Stomach (tissue), 9 donors: ENCODE measurements around the gene ERBB4. TPM values are rescaled to one million over a fixed set of nuclear protein-coding genes. Genes with fewer than 3 reads are reported as not detected.

Experiments
- DNase-seq, 2 donors: peaks; one replicate each; pipeline versions ENCODE4 v3.0.0 to v3.0.0-alpha.2; 2013 to 2019
- H3K27ac ChIP-seq, 5 donors: fragments of 200-600 bp in 4 of 5; sonication (generic) in 4 of 5; one replicate each; pipeline ENCODE4 v1.5.1; 2013 to 2019; ENCODE audit warnings: mild to moderate bottlenecking in 1 of 5, moderate library complexity in 1 of 5
- H3K27me3 ChIP-seq, 3 donors: fragments of 200-600 bp; sonication (generic); one replicate each; pipeline ENCODE4 v1.5.1; 2017 to 2019; ENCODE audit warnings: mixed run types in 1 of 3
- H3K36me3 ChIP-seq, 4 donors: fragments of 200-600 bp; sonication (generic); 1 replicate in 3 of 4; 2 replicates in 1 of 4; pipeline ENCODE4 v1.5.1; 2016 to 2019
- H3K4me1 ChIP-seq, 4 donors: fragments of 200-600 bp; sonication (generic); one replicate each; pipeline ENCODE4 v1.5.1; 2016 to 2019
- H3K4me3 ChIP-seq, 4 donors: fragments of 200-600 bp; sonication (generic) in 3 of 4; one replicate each; pipeline ENCODE4 v1.5.1; 2016 to 2019; ENCODE audit warnings: mild to moderate bottlenecking in 1 of 4
- H3K9me3 ChIP-seq, 4 donors: fragments of 200-600 bp; sonication (generic); one replicate each; pipeline ENCODE4 v1.5.1; 2016 to 2019
- EP300 ChIP-seq: sonication (generic); formaldehyde crosslinking; IDR thresholded peaks from one replicate; pipeline ENCODE4 v1.6.1; 2017; ENCODE audit warnings: antibody characterized with exemption
- POLR2A ChIP-seq, 4 donors: fragments of 450-650 bp; IDR thresholded peaks; one replicate each; pipeline ENCODE4 v1.6.1; 2016; ENCODE audit warnings: antibody characterized with exemption in 4 of 4, control low read depth in 2 of 4, mild to moderate bottlenecking in 1 of 4, moderate library complexity in 1 of 4
- POLR2AphosphoS5 ChIP-seq, 3 donors: sonication (generic); formaldehyde crosslinking; IDR thresholded peaks; one replicate each; pipeline ENCODE4 v1.6.1; 2016; ENCODE audit warnings: antibody characterized with exemption in 3 of 3
- whole genome bisulfite sequencing, 5 donors: extraction: QIAGEN DNeasy Blood & Tissue Kit in 3 of 5; methylation state at CpG; one replicate each; pipeline versions ENCODE4 v1.1.5 to v1.1.7; 2013 to 2018; 5-methylcytosine and 5-hydroxymethylcytosine counted together
- intact Hi-C: fragments of 100-400 bp; cut with DNase I; formaldehyde crosslinking; loops from one replicate; pipeline ENCODE4 v1.15.1; 2023; ENCODE audit warnings: low total_unique reads
- polyA plus RNA-seq, 3 donors: library from polyadenylated mRNA; stranded (reverse); fragments of 200-250 nt; gene quantifications; one replicate each; pipeline ENCODE4 v1.2.3, GENCODE V29; 2013
- total RNA-seq, 5 donors: library from RNA; depleted of rRNA; stranded (reverse); fragments of >200 nt; gene quantifications; one replicate each; pipeline versions ENCODE4 v1.1.0 to v1.2.3, GENCODE V29; 2014 to 2016
- TF ChIP-seq, protein P1 (sequence below), 7 experiments: fragments of 450-650 bp in 4 of 7; fragments of 200-600 bp in 3 of 7; sonication (generic) in 3 of 7; IDR thresholded peaks; one replicate each; pipeline ENCODE4 v1.5.1; 2016 to 2019; ENCODE audit warnings: antibody characterized with exemption in 7 of 7, control low read depth in 2 of 7, mild to moderate bottlenecking in 1 of 7
- donor health status: healthy with polysubstance abuse.
- donor health status: Bipolar disorder and iron deficiency.
- donor health status: healthy.

Gene ERBB4
- total and polyA plus RNA-seq, 8 donors: 0.12 to 2.5 (median 0.45) TPM; not detected in 1

DNA sequence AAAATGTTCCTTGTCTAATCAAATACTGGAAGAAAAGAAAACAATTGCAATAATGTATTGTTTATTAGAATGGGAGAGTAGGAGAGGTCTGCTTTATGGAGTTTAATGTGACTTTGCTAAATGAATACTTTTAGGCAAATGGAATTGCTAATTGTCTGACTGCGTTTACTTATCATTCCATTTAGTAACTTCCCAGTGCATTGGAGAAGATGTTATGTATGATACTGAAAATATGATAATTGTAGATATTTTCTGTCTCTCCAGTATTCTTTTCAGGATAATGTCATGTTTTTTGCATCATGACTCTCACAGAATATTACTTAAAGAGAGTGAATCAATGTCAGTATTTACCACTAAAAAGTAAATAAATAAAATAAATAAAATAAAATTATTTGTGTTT, 8.1 kb upstream of the ERBB4 start:
- Histone ChIP-seq H3K4me1 (peaks cover 0 to 20% (median 8%) of the 10 kb centered on the region in 4 donors), H3K4me3 (no peak overlapping the region), H3K27me3 (no peaks in the 10 kb centered on the region), H3K27ac (no peak overlapping the region), H3K9me3 (no peaks in the 10 kb centered on the region), H3K36me3 (no peaks in the 10 kb centered on the region)
- WGBS, 5 donors: 53 to 72% (median 59%) methylated on average over 1 of the region's 1 CpG
- DNase-seq: no peak
- intact Hi-C loops: no loop called here
- TF ChIP-seq, protein P1, sequence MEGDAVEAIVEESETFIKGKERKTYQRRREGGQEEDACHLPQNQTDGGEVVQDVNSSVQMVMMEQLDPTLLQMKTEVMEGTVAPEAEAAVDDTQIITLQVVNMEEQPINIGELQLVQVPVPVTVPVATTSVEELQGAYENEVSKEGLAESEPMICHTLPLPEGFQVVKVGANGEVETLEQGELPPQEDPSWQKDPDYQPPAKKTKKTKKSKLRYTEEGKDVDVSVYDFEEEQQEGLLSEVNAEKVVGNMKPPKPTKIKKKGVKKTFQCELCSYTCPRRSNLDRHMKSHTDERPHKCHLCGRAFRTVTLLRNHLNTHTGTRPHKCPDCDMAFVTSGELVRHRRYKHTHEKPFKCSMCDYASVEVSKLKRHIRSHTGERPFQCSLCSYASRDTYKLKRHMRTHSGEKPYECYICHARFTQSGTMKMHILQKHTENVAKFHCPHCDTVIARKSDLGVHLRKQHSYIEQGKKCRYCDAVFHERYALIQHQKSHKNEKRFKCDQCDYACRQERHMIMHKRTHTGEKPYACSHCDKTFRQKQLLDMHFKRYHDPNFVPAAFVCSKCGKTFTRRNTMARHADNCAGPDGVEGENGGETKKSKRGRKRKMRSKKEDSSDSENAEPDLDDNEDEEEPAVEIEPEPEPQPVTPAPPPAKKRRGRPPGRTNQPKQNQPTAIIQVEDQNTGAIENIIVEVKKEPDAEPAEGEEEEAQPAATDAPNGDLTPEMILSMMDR (IDR thresholded peaks at IDR 0.05): no peak
- TF ChIP-seq POLR2A (IDR thresholded peaks at IDR 0.05): no peak
- TF ChIP-seq EP300: no peak
- no peak for TF ChIP-seq POLR2AphosphoS5 (IDR thresholded peaks at IDR 0.05)

DNA sequence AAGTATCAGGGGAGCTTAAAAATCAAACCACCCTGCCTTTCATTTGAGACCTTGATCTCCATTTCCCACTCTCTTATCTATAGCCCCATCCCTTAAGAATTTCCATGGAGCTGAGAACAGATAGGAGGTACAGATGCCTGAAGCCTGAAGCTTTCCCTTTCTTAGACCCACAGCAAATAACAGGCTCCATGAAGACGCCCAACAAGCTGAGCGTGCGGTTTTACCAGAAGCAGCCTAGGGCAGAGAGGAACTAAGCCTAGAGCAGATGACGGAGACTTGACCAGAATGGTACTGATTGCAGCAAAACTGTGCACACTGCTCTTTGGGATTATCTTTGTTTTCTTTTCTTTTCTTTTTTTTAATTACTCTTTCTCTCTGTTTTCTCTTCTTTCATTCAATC, 1.7 kb upstream of the ERBB4 start:
- peaks cover 0 to 36% (median 31%) of the 10 kb centered on the region in 3 donors for H3K27me3 ChIP-seq

DNA sequence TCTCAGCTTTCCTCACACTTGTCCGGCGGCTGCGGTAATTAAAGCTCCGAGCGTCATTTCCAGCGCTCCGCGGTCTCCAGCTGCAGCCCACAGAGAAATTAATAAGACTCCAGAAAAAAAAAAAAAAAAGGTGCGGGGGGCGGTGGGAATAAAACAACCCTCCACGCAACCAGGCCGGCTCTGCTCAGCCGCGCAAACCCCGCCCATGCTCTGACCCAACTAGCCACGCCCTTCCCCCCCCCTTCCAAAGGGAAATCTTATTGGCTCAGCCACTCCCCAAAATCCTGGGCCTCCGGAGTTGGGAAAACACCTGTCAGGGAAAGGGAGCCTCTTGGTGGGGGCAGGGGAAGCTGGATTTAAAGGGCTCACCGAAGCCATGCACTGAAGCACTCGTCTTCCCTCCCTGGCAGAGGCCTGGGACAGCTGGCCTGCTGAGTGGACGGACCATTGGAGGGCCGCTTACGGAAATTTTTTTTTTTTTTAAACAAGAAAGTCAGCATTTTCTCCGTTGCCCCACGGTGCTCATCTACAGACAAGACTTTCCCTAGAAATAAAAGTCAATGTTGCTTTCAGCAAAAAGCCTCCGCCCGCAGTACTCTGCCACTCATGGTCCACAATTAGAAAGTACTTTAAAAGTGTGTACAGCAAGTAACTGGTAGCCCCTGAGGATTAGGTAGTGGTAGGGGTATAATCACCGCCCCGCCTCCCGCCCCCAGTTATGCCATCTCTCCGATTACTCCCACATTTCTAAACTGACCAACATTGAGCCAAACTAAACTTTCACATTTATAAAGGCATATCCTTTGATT, 674 bp upstream of the ERBB4 start:
- 18 to 27% (median 19%) methylated on average over 29 to 30 of the region's 30 CpGs for WGBS, 5 donors

More for the DNA sequence above, 1.7 kb upstream of the ERBB4 start:
- WGBS, 5 donors: 69 to 91% (median 81%) methylated on average over 4 of the region's 4 CpGs
- H3K9me3 ChIP-seq: no peaks in the 10 kb centered on the region
- H3K27ac ChIP-seq: no peak overlapping the region
- H3K4me1 ChIP-seq: peaks cover 0 to 39% (median 33%) of the 10 kb centered on the region in 4 donors
- intact Hi-C loops: no loop called here
- peak in 1 of 2 donors; percentile 5 for DNase-seq
- TF ChIP-seq EP300: no peak
- no peak for TF ChIP-seq POLR2A (IDR thresholded peaks at IDR 0.05)
- no peak for TF ChIP-seq POLR2AphosphoS5 (IDR thresholded peaks at IDR 0.05)
- TF ChIP-seq, protein P1 (IDR thresholded peaks at IDR 0.05): no peak
- H3K4me3 ChIP-seq: no peak overlapping the region
- H3K36me3 ChIP-seq: no peaks in the 10 kb centered on the region

DNA sequence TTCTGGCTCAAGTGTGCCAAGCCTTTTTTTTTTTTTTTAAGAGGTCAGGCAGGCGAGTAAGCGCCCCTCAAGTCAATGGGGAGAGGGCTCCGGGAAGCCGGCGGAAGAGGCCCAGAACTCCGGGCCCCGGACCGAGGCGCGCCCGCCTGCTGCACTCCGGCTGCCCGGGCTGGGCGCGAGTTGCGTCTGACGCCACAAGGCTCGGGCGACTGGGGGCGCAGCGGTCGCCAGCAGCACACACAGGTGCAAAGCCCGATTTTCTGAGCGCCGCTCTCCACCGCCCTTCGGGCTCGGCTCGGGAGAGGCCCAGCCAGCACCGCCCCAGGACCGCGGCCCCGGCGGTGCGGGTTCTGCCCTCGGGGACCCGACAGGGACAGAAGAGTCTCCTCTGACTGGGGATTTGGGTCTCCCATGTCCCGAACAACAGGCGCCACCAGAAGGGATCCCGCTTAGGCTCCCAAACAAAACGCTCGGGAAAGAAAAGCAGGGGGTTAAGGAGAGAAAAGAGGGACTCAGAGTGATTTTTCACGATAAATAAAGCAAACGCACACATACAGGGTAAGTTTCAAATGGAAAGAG, 787 bp downstream of the ERBB4 start:
- Histone ChIP-seq H3K36me3 (no peaks in the 10 kb centered on the region), H3K27me3 (peaks cover 0 to 36% (median 31%) of the 10 kb centered on the region in 3 donors), H3K4me3 (peak overlapping the region; percentile 63 to 86 (median 70)), H3K27ac (peak overlapping the region in 4 of 5 donors; percentile 20 to 53 (median 45)), H3K4me1 (peaks cover 0 to 39% (median 33%) of the 10 kb centered on the region in 4 donors), H3K9me3 (no peaks in the 10 kb centered on the region)
- DNase-seq: peak in 1 of 2 donors; percentile 64
- TF ChIP-seq POLR2A (IDR thresholded peaks at IDR 0.05) (no peak), POLR2AphosphoS5 (IDR thresholded peaks at IDR 0.05) (no peak), EP300 (no peak)
- TF ChIP-seq, protein P1 (IDR thresholded peaks at IDR 0.05): no peak
- intact Hi-C loops: no loop called here
- 0 to 2% (median 1%) methylated on average over 17 to 44 of the region's 44 CpGs for WGBS, 5 donors

More for the DNA sequence above, 674 bp upstream of the ERBB4 start:
- DNase-seq: peak; percentile 35 to 80
- Histone ChIP-seq H3K4me3 (peak overlapping the region; percentile 63 to 86 (median 70)), H3K9me3 (no peaks in the 10 kb centered on the region), H3K27ac (peak overlapping the region in 4 of 5 donors; percentile 20 to 64 (median 45)), H3K27me3 (peaks cover 0 to 36% (median 31%) of the 10 kb centered on the region in 3 donors), H3K4me1 (peaks cover 0 to 39% (median 33%) of the 10 kb centered on the region in 4 donors), H3K36me3 (no peaks in the 10 kb centered on the region)
- TF ChIP-seq POLR2A (IDR thresholded peaks at IDR 0.05): no peak
- TF ChIP-seq, protein P1 (IDR thresholded peaks at IDR 0.05): no peak
- TF ChIP-seq POLR2AphosphoS5 (IDR thresholded peaks at IDR 0.05): no peak
- TF ChIP-seq EP300: no peak
- intact Hi-C loops: no loop called here
